CD4-positive, alpha-beta memory T cell (primary cell): ENCODE results near the gene ZNF283. TPM values are rescaled to one million over a fixed set of nuclear protein-coding genes. Genes with fewer than 3 reads are reported as not detected.
"Not testable (repeated sequence)": the region's sequence is repeated elsewhere in the genome, so short reads cannot be mapped to it uniquely, and the experiment has no call there.

ENCODE experiments used
- CTCF ChIA-PET: fragments of 350-600 bp; sonication (Branson Sonifier 250); formaldehyde crosslinking; loops from one replicate; lab custom pipeline; 2021; ENCODE audit warnings: inconsistent platforms; ENCODE audit not compliant: partially characterized antibody; lab: Charles Lee
- POLR2A ChIA-PET: fragments of 350-600 bp; sonication (Branson Sonifier 250); formaldehyde crosslinking; loops from one replicate; lab custom pipeline; 2021; ENCODE audit not compliant: partially characterized antibody; lab: Charles Lee
- DNase-seq, 5 donors: peaks; one replicate each; pipeline versions ENCODE4 v3.0.0 to v3.0.0-alpha.2; 2020 to 2022; ENCODE audit warnings: mixed read lengths in 1 of 5
- H3K27ac ChIP-seq: one replicate; pipeline ENCODE4 v1.7.0; 2013; ENCODE audit warnings: low read depth, low read length
- H3K27me3 ChIP-seq: 2 replicates; pipeline ENCODE4 v1.7.0; 2013; ENCODE audit warnings: mild to moderate bottlenecking, low read length, moderate library complexity; ENCODE audit not compliant: insufficient read depth
- H3K36me3 ChIP-seq: 2 replicates; pipeline ENCODE4 v1.7.0; 2013; ENCODE audit warnings: mild to moderate bottlenecking, low read length, moderate library complexity; ENCODE audit not compliant: insufficient read depth
- H3K4me1 ChIP-seq: 2 replicates; pipeline ENCODE4 v1.7.0; 2013; ENCODE audit warnings: mild to moderate bottlenecking, low read length, moderate library complexity; ENCODE audit not compliant: insufficient read depth
- H3K4me3 ChIP-seq, 2 donors: one replicate each; pipeline ENCODE4 v1.7.0; 2013; ENCODE audit warnings: low read length in 2 of 2, mild to moderate bottlenecking in 1 of 2
- H3K9me3 ChIP-seq, 2 donors: one replicate each; pipeline ENCODE4 v1.7.0; 2013; ENCODE audit warnings: low read length in 2 of 2, control low read depth in 1 of 2; ENCODE audit not compliant: control insufficient read depth in 1 of 2
- H3K27ac Mint-ChIP-seq, 7 donors: one replicate each; pipeline ENCODE4 v1.8.0; 2020 to 2021; ENCODE audit warnings: mixed read lengths in 7 of 7, mild to moderate bottlenecking in 6 of 7, inconsistent platforms in 3 of 7, moderate library complexity in 3 of 7
- H3K27me3 Mint-ChIP-seq, 2 donors: one replicate each; pipeline ENCODE4 v1.8.0; 2020 to 2021; ENCODE audit warnings: mixed read lengths in 2 of 2
- H3K36me3 Mint-ChIP-seq, 2 donors: one replicate each; pipeline ENCODE4 v1.8.0; 2020 to 2021; ENCODE audit warnings: mixed read lengths in 2 of 2, inconsistent platforms in 1 of 2, mild to moderate bottlenecking in 1 of 2
- H3K4me1 Mint-ChIP-seq, 4 donors: one replicate each; pipeline ENCODE4 v1.8.0; 2020 to 2021; ENCODE audit warnings: mixed read lengths in 4 of 4, mild to moderate bottlenecking in 1 of 4
- H3K4me3 Mint-ChIP-seq, 8 donors: one replicate each; pipeline ENCODE4 v1.8.0; 2020 to 2021; ENCODE audit warnings: mixed read lengths in 8 of 8, mild to moderate bottlenecking in 7 of 8, moderate library complexity in 6 of 8, inconsistent platforms in 3 of 8
- H3K9me3 Mint-ChIP-seq, 8 donors: one replicate each; pipeline ENCODE4 v1.8.0; 2020 to 2021; ENCODE audit warnings: mixed read lengths in 8 of 8, mild to moderate bottlenecking in 5 of 8, inconsistent platforms in 3 of 8, moderate library complexity in 1 of 8
- intact Hi-C: fragments of 100-400 bp; cut with micrococcal nuclease; formaldehyde crosslinking; loops from one replicate; pipeline ENCODE4 v1.15.1; 2023
- polyA plus RNA-seq, 2 donors: library from polyadenylated mRNA; unstranded; fragments of 300-500 nt; fragmentation: Illumina TruSeq; gene quantifications; one replicate each; pipeline ENCODE4 v1.2.3, GENCODE V29; 2021
- total RNA-seq, 2 experiments: library from RNA; stranded (reverse); gene quantifications; one replicate each; pipeline ENCODE4 v1.2.3, GENCODE V29; 2021

ZNF283 gene
- total and polyA plus RNA-seq, 4 experiments from 2014 or later = 4.3 to 20.7 (median 11.5) TPM

DNA sequence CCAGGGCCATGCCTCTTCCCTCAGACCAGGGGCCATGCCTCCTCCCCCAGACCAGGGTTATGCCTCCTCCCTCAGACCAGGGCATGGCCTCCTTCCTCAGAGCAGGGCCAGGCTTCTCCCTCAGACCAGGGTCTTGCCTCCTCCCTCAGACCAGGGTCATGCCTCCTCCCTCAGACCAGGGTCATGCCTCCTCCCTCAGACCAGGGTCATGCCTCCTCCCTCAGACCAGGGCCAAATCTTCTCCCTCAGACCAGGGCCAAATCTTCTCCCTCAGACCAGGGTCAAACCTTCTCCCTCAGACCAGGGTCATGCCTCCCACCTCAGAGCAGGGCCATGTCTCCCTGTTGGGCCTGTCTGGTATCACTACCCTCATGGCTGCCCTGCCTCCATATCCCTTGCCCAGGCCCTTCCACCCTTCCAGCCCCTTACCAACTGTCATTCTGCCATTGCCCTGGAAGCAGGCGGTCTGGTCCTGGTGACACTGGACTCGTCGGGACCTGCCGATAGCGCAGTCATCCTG lies 29.0 kb upstream of the ZNF283 start:
- peak overlapping the region; percentile 13 for H3K27ac ChIP-seq
- no peaks in the 10 kb centered on the region for H3K9me3 ChIP-seq
- DNase-seq = no peak
- no peaks in the 10 kb centered on the region for H3K27me3 Mint-ChIP-seq
- peaks cover 9% of the 10 kb centered on the region for H3K4me1 ChIP-seq
- H3K9me3 Mint-ChIP-seq = no peaks in the 10 kb centered on the region
- CTCF ChIA-PET = interaction anchor here (1.4 to 2.4 kb wide), 2 partner anchors 11 to 19 kb away, joined by 4 to 10 read pairs; no protein-coding TSS in a partner anchor
- no peaks in the 10 kb centered on the region for H3K27me3 ChIP-seq
- POLR2A ChIA-PET = no interaction called here
- peak overlapping the region in 2 of 7 donors; percentile 68 to 79 for H3K27ac Mint-ChIP-seq
- intact Hi-C loops = no loop called here
- peaks cover 4 to 18% (median 8%) of the 10 kb centered on the region in 4 donors for H3K4me1 Mint-ChIP-seq
- peak overlapping the region; percentile 44 to 60 for H3K4me3 ChIP-seq
- no peaks in the 10 kb centered on the region for H3K36me3 Mint-ChIP-seq
- H3K4me3 Mint-ChIP-seq = peak overlapping the region; percentile 70 to 85 (median 78)
- no peaks in the 10 kb centered on the region for H3K36me3 ChIP-seq

DNA sequence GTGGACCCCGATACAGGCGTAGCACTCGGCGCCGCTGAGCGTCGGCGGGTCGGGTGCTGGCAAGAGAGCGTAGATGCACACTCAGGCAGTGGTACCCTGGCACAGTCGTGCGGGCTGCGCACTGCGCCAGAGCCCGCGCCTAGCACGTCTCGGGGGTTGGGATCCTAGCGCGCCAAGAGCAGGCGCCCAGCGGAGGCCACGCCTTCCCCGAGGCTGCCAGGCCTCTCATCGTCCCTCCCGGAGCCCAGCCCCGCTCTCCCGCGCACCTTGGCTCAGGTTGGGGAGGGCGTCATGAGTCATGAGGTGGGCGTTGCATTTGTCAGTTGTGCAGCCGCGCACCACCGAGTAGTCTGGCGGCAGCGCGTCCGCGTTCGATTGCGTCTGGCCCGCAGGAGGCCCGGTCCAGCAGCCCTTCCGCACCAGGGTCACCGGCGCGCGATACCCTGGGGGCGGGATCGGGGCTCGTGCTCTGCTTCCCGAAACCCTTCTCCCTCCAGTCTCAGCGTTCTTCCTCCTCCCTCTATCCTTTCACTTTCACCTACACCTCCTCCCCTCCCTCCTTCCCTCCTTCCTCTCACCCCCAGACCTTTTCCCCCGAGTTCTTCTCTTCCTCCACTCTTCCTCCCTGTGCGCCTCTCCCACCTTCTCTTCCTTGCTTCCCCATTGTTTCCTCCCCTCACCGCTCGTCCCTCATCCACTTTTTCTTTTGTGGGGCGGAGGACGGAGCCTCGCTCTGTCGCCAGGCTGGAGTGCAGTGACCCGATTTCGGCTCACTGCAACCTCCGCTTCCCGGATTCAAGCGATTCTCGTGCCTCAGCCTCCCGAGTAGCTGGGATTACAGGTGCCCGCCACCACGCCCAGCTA lies 28.3 kb upstream of the ZNF283 start:
- Mint-ChIP-seq H3K4me3 (peak overlapping the region; percentile 70 to 85 (median 78)), H3K9me3 (no peaks in the 10 kb centered on the region), H3K27me3 (no peaks in the 10 kb centered on the region), H3K4me1 (peaks cover 4 to 18% (median 8%) of the 10 kb centered on the region in 4 donors), H3K27ac (peak overlapping the region in 5 of 7 donors; percentile 27 to 79 (median 68)), H3K36me3 (no peaks in the 10 kb centered on the region)
- CTCF ChIA-PET = interaction anchor here (1.3 kb wide), 1 partner anchor 11 kb away, joined by 5 read pairs; no protein-coding TSS in a partner anchor
- no peaks in the 10 kb centered on the region for H3K36me3 ChIP-seq
- POLR2A ChIA-PET = interaction anchor here (1.9 kb wide), 1 partner anchor 33 kb away, joined by 6 read pairs; no protein-coding TSS in a partner anchor
- H3K27me3 ChIP-seq = no peaks in the 10 kb centered on the region
- no peaks in the 10 kb centered on the region for H3K9me3 ChIP-seq
- DNase-seq = peak in 4 of 5 donors; percentile 28 to 81 (median 34)
- peaks cover 9% of the 10 kb centered on the region for H3K4me1 ChIP-seq
- peak overlapping the region; percentile 44 to 60 for H3K4me3 ChIP-seq
- peak overlapping the region; percentile 13 for H3K27ac ChIP-seq
- intact Hi-C loops = no loop called here

DNA sequence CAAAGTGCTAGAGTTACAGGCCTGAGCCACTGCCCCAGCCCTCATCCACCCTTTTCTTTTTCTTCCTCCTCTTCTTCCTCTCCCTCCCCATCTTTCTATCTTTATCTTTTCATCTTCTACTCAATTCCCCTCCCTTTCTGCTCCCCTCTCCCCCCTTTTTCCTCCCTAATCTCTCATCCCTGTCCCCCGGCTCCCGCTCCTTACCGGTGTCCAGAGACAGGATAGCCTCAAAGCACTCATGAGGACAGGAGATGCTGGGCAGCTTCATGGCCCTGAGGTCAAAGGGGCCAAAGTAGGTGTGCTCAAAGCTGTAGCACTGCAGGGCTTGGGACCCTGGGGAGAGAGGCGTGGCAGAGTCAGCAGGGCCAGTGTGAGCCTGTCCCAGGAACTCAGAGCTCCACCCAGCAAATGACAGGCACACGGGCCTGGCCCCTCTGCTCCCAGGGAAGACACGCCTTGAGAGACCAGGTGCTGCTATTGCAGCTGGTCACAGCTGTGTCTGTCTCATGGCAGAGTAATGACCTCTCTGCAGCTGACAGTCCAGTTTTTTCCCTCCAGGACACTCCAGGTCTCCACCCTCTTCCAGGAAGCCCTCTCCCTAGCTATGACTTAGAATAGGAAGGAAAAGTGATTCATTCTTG lies 27.5 kb upstream of the ZNF283 start:
- no peak for DNase-seq
- CTCF ChIA-PET = interaction anchor here (1.3 kb wide), 1 partner anchor 10 kb away, joined by 5 read pairs; no protein-coding TSS in a partner anchor
- Mint-ChIP-seq H3K9me3 (no peaks in the 10 kb centered on the region), H3K27me3 (no peaks in the 10 kb centered on the region), H3K4me1 (peaks cover 4 to 18% (median 8%) of the 10 kb centered on the region in 4 donors), H3K4me3 (peak overlapping the region; percentile 39 to 85 (median 76)), H3K36me3 (no peaks in the 10 kb centered on the region), H3K27ac (peak overlapping the region in 3 of 7 donors; percentile 9 to 77 (median 49))
- intact Hi-C loops = no loop called here
- H3K27me3 ChIP-seq = no peaks in the 10 kb centered on the region
- H3K4me3 ChIP-seq = no peak overlapping the region
- H3K9me3 ChIP-seq = no peaks in the 10 kb centered on the region
- no peaks in the 10 kb centered on the region for H3K36me3 ChIP-seq
- peaks cover 9% of the 10 kb centered on the region for H3K4me1 ChIP-seq
- POLR2A ChIA-PET = interaction anchor here (1.9 kb wide), 1 partner anchor 33 kb away, joined by 6 read pairs; no protein-coding TSS in a partner anchor
- H3K27ac ChIP-seq = no peak overlapping the region

- Mint-ChIP-seq H3K27me3 (no peaks in the 10 kb centered on the region), H3K4me1 (peaks cover 4 to 14% (median 8%) of the 10 kb centered on the region in 4 donors), H3K9me3 (no peaks in the 10 kb centered on the region), H3K36me3 (no peaks in the 10 kb centered on the region), H3K27ac (peak within 1 kb of the TSS in 2 of 7 donors; percentile 2 to 79), H3K4me3 (no peak within 1 kb of the TSS)
- no peak for DNase-seq
- intact Hi-C loops = no loop called here
- CTCF ChIA-PET = no interaction called here
- POLR2A ChIA-PET = no interaction called here
- Histone ChIP-seq H3K4me1 (peaks cover 9% of the 10 kb centered on the region), H3K36me3 (no peaks in the 10 kb centered on the region), H3K27ac (no peak within 1 kb of the TSS), H3K4me3 (no peak within 1 kb of the TSS), H3K9me3 (no peaks in the 10 kb centered on the region), H3K27me3 (no peaks in the 10 kb centered on the region)
Measured at GRCh38 chr19:43802216-43802951, 24.7 kb upstream of the ZNF283 start, which contains the start of gene LYPD5. Gene LYPD5, minus strand, starts transcription at chr19:43802447. Its CDS starts 67 bp downstream, at chr19:43802380.

- peak overlapping the region in 1 of 7 donors; percentile 2 for H3K27ac Mint-ChIP-seq
- H3K27me3 Mint-ChIP-seq = peaks cover 0 to 3% of the 10 kb centered on the region in 2 donors
- no peak overlapping the region for H3K4me3 ChIP-seq
- DNase-seq = no peak
- POLR2A ChIA-PET = no interaction called here
- CTCF ChIA-PET = no interaction called here
- H3K36me3 Mint-ChIP-seq = no peaks in the 10 kb centered on the region
- no peak overlapping the region for H3K27ac ChIP-seq
- H3K4me3 Mint-ChIP-seq = no peak overlapping the region
- H3K9me3 ChIP-seq = no peaks in the 10 kb centered on the region
- H3K9me3 Mint-ChIP-seq = no peaks in the 10 kb centered on the region
- no peaks in the 10 kb centered on the region for H3K36me3 ChIP-seq
- intact Hi-C loops = no loop called here
- H3K27me3 ChIP-seq = no peaks in the 10 kb centered on the region
- peaks cover 0 to 6% (median 0%) of the 10 kb centered on the region in 4 donors for H3K4me1 Mint-ChIP-seq
- H3K4me1 ChIP-seq = no peaks in the 10 kb centered on the region
Measured at GRCh38 chr19:43804432-43804831, 22.7 kb upstream of the ZNF283 start.

DNA sequence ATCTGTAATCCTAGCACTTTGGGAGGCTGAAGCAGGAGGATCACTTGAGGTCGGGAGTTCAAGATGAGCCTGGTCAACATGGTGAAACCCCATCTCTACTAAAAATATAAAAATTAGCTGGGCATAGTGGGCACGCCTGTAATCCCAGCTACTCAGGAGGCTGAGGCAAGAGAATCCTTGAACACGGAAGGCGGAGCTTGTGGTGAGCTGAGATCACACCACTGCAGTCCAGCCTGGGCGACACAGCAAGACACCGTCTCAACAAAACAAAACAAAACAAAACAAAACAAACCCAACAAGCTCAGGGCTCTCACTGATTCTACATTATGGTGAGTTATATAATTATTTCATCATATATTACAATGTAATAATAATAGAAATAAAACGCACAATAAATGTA lies 20.7 kb upstream of the ZNF283 start:
- H3K27ac Mint-ChIP-seq, POLR2A ChIA-PET, H3K4me1 Mint-ChIP-seq, H3K4me3 ChIP-seq, H3K9me3 ChIP-seq, H3K36me3 Mint-ChIP-seq, H3K4me3 Mint-ChIP-seq, H3K27me3 Mint-ChIP-seq, DNase-seq, H3K27ac ChIP-seq, H3K4me1 ChIP-seq, intact Hi-C loops, H3K36me3 ChIP-seq, H3K27me3 ChIP-seq, H3K9me3 Mint-ChIP-seq: not testable (repeated sequence)
- CTCF ChIA-PET = interaction anchor here (1.8 kb wide), 1 partner anchor 21 kb away, joined by 4 read pairs; no protein-coding TSS in a partner anchor
